HK-2 (cell line): ENCODE measurements around the gene PIGH.
A peak's percentile ranks its signal among the peaks of the same experiment; 100 is the strongest.
"Not testable (repeated sequence)": the region's sequence is repeated elsewhere in the genome, so short reads cannot be mapped to it uniquely, and the experiment has no call there.

ENCODE experiments used
- DNase-seq: peaks from one replicate; pipeline ENCODE4 v3.0.0-alpha.2; 2018; ENCODE audit not compliant: unreplicated experiment

PIGH gene

DNA sequence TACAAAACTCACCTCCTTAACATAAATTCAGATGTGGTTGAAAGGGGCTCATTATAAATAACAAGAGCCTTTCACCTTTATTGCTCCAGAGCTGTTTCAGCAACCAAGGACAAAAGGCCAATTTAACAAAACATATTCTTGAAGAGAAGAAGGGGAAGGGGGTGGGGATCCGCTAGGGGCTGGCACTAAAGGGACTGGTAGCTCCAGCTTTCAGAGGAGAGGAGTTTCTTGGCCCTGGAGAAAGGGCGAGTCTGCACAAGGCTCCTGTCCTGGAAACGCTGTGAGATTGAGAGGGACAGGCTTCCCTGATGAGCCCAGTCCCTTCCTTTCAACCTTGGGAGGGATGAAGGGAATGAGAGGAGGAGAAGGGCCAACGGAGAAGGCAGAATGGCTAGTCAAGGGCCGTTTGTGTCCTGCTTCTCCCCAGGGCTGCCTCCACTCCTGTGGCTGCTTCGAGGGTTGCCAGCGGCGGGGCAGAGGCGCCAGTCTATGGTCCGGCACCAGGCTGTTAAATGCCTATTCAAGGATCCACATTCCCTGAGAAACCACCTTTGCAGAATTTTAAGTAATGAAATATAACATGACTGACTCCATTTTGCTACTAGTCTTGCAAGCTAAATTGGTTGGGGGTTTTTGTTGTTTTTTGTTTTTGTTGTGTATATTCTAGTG lies 9.7 kb upstream of the PIGH start:
- no peak for DNase-seq

GRCh38 chr14:67607646-67608045 lies 7.6 kb upstream of the PIGH start:
- no peak for DNase-seq

DNA sequence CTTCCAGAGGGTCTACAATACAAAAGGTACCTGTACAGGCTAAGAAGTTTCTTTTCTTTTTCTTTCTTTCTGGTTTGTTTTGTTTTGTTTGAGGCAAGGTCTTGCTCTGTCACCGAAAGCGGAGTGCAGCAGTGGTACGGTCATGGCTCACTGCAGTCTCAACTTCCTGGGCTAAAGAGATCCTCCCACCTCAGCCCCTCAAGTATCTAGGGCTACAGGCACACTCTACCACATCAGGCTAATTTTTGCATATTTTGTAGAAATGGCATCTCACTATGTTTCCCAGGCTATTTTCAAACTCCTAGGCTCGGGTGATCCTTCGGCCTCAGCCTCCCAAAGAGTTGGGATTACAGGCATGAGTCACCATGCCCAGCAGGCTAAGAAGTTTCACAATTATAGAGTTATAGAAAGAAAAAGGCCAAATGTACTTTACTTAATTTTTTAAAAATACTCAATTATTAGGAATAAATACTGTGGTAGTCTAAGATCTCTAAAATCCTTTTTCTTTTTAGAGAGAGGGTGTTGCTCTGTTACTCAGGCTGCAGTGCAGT lies 3.0 kb upstream of the PIGH start:
- DNase-seq, result no peak

DNA sequence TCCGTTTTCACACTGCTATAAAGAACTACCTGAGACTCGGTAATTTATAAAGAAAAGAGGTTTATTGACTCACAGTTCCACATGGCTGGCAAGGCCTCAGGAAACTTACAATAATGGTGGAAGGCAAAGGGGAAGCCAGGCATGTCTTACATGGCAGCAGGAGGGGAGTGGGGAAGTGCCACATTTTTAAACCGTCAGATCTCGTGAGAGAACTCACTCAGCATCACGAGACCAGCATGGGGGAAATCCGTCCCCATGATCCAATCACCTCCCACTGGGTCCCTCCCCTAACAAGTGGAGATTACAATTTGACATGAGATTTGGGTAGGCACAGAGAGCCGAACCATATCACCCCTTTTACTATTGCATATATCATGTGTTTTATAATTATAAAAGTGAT lies 2.0 kb upstream of the PIGH start:
- DNase-seq, result no peak

DNA sequence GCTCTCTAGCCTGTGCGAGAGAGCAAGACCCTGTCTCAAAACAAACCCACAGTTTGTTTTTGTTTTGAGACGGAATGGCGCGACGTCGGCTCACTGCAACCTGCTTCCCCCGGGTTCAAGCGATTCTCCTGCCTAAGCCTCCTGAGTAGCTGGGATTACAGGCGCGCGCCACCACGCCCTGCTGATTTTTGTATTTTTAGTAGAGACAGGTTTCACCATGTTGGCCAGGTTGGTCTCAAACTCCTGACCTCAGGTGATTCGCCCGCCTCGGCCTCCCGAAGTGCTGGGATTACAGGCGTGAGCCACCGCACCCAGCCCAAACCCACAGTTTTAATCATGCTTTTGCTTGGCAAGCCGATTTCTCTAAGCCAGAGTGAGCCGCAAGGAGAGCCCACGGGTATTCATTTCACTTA lies 500 bp upstream of the PIGH start:
- not testable (repeated sequence) for DNase-seq

- DNase-seq, result no peak
These were observed 4.7 kb downstream of the PIGH start for GRCh38 chr14:67595392-67595791.

DNA sequence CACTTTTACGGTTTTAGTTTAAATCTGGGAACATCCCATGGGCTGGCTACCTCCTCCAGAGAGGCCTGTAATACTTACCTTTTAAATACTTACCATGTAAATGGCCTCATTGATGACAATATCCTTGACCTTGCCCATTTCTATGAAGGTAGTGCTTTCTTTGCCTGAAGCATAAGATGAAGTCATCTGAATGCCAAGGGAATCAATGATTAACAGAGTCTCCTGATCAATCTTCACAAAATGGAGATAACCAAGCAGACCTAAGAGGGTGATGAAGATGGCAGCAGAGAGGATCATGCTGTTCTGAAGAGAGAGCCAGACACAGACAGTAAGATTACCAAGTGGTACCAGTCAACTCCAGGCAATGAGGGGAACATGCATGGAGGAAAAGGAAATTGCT lies 6.4 kb downstream of the PIGH start:
- not testable (repeated sequence) for DNase-seq

DNA sequence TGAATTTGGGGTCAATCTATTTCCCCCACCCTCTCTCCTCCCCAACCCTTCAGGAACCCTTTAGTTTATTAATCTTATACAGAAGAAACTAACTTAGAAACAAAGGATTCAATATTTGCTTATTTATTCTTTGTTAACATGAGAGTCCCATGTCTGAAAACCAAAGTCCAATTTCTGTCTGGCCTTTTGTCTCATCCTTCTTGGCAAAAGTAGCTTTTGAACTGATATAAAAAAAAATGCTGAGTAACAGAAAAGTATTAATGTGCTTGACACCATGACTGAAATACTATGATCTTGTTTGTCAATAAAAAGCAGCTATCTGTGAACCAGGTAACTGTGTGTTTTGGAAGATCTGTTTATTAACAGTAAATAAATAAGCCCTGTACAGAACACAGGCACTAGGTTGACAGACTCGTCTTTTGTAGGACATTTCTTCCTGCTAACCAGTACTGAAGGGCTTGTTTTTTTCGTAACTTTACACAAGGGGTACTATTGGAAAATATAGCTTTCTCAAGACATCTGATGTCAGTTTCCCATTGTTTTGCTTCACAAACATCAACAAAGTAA lies 10.8 kb downstream of the PIGH start:
- DNase-seq, result no peak

- DNase-seq, result no peak
These were observed 13.7 kb downstream of the PIGH start for GRCh38 chr14:67586369-67586768.

GRCh38 chr14:67584978-67585377 lies 15.1 kb downstream of the PIGH start:
- no peak for DNase-seq

- peak; percentile 24 for DNase-seq
These were observed 16.1 kb downstream of the PIGH start for GRCh38 chr14:67583711-67584644.

DNA sequence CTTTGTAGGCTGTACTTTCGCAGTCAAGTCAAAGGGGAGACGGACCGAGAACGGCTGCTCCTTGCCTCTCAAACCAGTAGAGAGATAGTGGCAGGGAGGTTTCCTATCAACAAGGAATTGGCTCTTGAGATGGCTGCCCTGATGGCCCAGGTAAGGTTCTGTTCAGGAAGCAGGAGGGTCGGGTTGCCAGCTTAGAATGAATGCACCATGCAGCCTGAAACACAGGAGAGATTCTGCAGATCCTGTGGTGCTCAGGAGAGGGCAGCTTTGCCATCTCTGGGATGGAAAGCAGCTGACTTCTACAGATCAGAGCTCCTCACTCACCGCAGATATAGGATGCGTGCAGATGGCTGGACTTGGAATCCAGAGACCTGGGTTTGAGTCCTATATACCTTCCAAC lies 18.0 kb downstream of the PIGH start:
- DNase-seq, result no peak

- DNase-seq, result no peak
These were observed 18.4 kb downstream of the PIGH start for GRCh38 chr14:67581643-67582042.

GRCh38 chr14:67580336-67581171 lies 19.5 kb downstream of the PIGH start:
- no peak for DNase-seq

GRCh38 chr14:67579636-67580035 lies 20.4 kb downstream of the PIGH start:
- no peak for DNase-seq

- no peak for DNase-seq
These were observed 21.0 kb downstream of the PIGH start for GRCh38 chr14:67579040-67579439.

- no peak for DNase-seq
These were observed 21.9 kb downstream of the PIGH start for GRCh38 chr14:67577909-67578749.

DNA sequence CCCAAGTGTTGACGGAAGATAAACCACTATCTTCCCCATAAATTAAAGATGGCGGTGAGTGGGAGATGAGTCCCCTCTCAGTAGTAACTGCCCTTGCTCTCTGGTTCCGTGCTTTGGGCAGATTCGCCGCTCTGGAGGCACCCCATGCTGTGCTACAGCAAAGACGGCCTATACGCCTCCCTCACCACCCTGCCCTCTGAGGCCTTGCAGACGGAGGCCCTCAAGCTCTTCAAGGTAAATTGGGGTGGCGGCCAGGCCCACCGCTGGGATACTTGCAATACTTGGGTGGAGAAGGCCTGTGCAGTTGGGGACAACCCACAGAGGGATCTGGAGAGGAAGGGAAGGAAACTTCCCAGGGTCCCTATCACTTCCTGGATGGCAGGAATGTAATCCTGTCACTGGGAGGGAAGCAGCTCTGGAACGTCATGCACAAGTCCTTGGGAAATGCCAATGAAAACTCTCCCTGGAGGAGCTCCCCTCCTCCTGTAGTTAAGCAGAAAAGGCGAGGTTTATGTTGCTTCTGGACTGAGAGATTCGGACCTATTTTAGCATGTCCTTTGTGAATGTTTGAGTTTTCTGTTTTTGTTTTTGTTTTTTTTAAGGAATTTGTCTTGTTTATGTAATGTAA lies 22.8 kb downstream of the PIGH start:
- no peak for DNase-seq

GRCh38 chr14:67576216-67576955 lies 23.7 kb downstream of the PIGH start:
- DNase-seq, result no peak
